ENCODE results near the gene GALNT5.

The GALNT5 gene

DNA sequence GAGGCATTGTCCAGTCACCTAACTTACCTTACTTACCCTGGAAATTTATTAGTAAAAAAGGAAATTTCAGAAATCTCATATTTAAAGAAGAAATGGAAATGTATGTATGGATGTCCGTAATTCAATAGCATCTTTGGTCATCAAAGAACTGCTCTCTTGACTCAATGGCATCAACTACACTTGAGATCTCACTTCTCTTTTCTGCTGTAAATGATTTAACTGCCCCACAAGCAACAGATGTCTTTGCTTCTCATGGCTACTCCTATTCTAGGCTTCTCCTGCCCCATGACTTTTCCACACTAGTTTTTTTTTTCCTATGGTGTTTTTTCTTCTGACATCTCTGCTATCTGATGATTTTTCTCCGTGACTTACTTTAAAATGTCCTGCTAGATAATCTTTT, 102.1 kb downstream of the GALNT5 start:
- TF ChIP-seq, protein P1, sequence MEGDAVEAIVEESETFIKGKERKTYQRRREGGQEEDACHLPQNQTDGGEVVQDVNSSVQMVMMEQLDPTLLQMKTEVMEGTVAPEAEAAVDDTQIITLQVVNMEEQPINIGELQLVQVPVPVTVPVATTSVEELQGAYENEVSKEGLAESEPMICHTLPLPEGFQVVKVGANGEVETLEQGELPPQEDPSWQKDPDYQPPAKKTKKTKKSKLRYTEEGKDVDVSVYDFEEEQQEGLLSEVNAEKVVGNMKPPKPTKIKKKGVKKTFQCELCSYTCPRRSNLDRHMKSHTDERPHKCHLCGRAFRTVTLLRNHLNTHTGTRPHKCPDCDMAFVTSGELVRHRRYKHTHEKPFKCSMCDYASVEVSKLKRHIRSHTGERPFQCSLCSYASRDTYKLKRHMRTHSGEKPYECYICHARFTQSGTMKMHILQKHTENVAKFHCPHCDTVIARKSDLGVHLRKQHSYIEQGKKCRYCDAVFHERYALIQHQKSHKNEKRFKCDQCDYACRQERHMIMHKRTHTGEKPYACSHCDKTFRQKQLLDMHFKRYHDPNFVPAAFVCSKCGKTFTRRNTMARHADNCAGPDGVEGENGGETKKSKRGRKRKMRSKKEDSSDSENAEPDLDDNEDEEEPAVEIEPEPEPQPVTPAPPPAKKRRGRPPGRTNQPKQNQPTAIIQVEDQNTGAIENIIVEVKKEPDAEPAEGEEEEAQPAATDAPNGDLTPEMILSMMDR (IDR thresholded peaks at IDR 0.05; ENCODE audit: unreplicated experiment in 3 of 3) = no peak
- H3K4me1 Mint-ChIP-seq = peaks cover 13% of the 10 kb centered on the region
- no peak overlapping the region for H3K27ac Mint-ChIP-seq
- H3K9me3 Mint-ChIP-seq = peaks cover 13% of the 10 kb centered on the region
- H3K27me3 Mint-ChIP-seq (ENCODE audit: low read depth) = peaks cover 7% of the 10 kb centered on the region
- H3K36me3 Mint-ChIP-seq (ENCODE audit: low read depth) = no peaks in the 10 kb centered on the region
- no peak overlapping the region for H3K4me3 Mint-ChIP-seq

DNA sequence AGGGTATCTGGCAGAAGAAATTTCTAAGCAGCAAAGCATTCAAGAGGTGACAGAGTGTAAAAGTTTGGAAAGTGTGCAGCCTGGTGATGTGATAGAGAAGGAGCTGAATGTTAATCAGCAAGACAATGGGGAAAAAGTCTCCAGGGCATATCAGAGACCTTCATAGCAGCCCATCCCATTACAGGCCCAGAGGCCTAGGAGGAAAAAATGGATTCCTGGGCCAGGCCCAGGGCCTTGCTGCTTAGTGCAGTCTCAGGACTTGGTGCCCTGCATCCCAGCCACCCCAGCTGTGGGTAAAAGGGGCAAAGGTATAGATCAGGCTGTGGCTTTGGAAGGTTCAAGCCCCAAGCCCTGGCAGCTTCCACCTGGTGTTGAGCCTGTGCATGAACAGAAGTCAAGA, 104.0 kb downstream of the GALNT5 start:
- Mint-ChIP-seq H3K4me1 (peaks cover 18% of the 10 kb centered on the region), H3K4me3 (no peak overlapping the region), H3K36me3 (ENCODE audit: low read depth) (no peaks in the 10 kb centered on the region), H3K27me3 (ENCODE audit: low read depth) (peaks cover 7% of the 10 kb centered on the region), H3K27ac (no peak overlapping the region), H3K9me3 (peaks cover 13% of the 10 kb centered on the region)
- TF ChIP-seq, protein P1 (IDR thresholded peaks at IDR 0.05; ENCODE audit: unreplicated experiment in 3 of 3) = no peak

DNA sequence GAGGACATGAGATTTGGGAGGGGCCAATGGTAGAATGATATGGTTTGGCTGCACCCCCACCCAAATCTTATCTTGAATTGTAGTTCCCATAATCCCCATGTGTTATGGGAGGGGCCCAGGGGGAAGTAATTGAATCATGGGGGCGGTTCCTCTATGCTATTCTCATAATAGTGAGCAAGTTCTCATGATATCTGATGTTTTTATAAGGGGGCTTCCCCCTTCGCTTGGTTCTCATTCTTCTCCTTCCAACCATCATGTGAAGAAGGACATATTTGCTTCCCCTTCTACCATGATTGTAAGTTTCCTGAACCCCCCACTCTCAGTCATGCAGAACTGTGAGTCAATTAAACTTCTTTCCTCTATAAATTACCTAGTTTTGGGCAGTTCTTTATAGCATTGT, 105.1 kb downstream of the GALNT5 start:
- H3K9me3 Mint-ChIP-seq = peaks cover 13% of the 10 kb centered on the region
- peaks cover 18% of the 10 kb centered on the region for H3K4me1 Mint-ChIP-seq
- TF ChIP-seq, protein P1 (IDR thresholded peaks at IDR 0.05; ENCODE audit: unreplicated experiment in 3 of 3) = no peak
- no peak overlapping the region for H3K27ac Mint-ChIP-seq
- peaks cover 7% of the 10 kb centered on the region for H3K27me3 Mint-ChIP-seq (ENCODE audit: low read depth)
- H3K4me3 Mint-ChIP-seq = no peak overlapping the region
- no peaks in the 10 kb centered on the region for H3K36me3 Mint-ChIP-seq (ENCODE audit: low read depth)

DNA sequence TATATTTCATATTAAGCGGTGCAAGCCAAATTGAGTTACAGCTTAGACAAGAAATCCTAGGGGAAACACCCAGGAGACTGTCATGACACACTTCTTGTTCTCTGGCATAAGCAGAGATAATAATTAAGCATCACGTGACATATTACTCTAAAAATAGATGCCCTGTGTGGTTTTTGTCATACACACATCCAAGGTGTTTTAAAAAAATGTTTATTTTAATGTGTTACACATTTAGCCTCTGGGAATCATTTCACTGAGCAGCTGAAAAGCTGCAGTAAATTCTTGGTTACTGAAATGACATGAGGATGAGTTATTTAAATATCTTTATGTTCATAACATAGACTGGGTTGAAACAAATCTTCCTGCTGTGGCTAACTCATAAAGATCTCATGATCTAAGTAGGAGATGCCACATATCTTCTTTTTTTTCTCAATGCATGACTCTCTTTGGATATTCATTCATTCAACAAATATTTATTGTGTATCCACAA, 106.2 kb downstream of the GALNT5 start:
- Mint-ChIP-seq H3K27me3 (ENCODE audit: low read depth) (peaks cover 7% of the 10 kb centered on the region), H3K9me3 (peaks cover 16% of the 10 kb centered on the region), H3K4me3 (no peak overlapping the region), H3K4me1 (peaks cover 18% of the 10 kb centered on the region), H3K36me3 (ENCODE audit: low read depth) (no peaks in the 10 kb centered on the region), H3K27ac (no peak overlapping the region)
- TF ChIP-seq, protein P1 (IDR thresholded peaks at IDR 0.05; ENCODE audit: unreplicated experiment in 3 of 3) = no peak

All from nephron (organoid).